A673 (cell line): ENCODE data around the gene SYTL1.

Experiments used
- CTCF ChIP-seq: fragments of 300-800, 200-600 bp; sonication (generic); conservative IDR thresholded peaks from 2 replicates; pipeline ENCODE4 v1.5.1; 2017; ENCODE audit warnings: low read depth, mild to moderate bottlenecking, antibody characterized with exemption, low read length, moderate library complexity, mixed read lengths
- EZH2 ChIP-seq: fragments of 200-600 bp; sonication (generic); IDR thresholded peaks from 2 replicates; pipeline ENCODE4 v1.6.1; 2017; ENCODE audit warnings: borderline replicate concordance, low read depth, mild to moderate bottlenecking, mixed read lengths, antibody characterized with exemption, low read length; ENCODE audit not compliant: poor library complexity, severe bottlenecking

GRCh38 chr1:27394925-27395324 lies 53.1 kb downstream of the SYTL1 start:
- TF ChIP-seq CTCF = no peak
- TF ChIP-seq EZH2 = no peak
